ENCODE data around the gene TTN. TPM values are rescaled to one million over a fixed set of nuclear protein-coding genes. Genes with fewer than 3 reads are reported as not detected.

The TTN gene
- total RNA-seq, 3 donors from 2014 or later (not counting 1 experiment from before 2014, with no cell fraction given) = 2.5 to 4.2 (median 3.7) TPM

DNA sequence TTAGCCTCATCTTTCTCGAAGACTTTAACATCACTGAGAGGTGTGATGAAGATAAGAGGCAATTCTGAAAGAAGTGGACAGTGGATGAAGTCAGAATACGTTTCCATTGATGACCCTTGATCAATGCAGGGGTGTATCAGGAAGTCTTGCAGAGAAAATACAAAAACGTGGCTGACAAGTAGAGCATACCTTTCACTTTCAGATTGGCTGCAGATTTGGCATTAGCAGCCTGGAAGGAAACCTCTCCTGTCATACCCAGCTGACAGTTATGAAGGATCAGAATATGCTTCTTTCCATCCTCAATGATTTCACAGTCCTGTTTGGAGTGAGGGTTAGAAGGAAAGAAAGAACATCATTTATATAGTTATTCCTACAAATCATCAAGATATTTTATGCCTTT, 174.5 kb downstream of the TTN start:
- TF ChIP-seq, protein P1, sequence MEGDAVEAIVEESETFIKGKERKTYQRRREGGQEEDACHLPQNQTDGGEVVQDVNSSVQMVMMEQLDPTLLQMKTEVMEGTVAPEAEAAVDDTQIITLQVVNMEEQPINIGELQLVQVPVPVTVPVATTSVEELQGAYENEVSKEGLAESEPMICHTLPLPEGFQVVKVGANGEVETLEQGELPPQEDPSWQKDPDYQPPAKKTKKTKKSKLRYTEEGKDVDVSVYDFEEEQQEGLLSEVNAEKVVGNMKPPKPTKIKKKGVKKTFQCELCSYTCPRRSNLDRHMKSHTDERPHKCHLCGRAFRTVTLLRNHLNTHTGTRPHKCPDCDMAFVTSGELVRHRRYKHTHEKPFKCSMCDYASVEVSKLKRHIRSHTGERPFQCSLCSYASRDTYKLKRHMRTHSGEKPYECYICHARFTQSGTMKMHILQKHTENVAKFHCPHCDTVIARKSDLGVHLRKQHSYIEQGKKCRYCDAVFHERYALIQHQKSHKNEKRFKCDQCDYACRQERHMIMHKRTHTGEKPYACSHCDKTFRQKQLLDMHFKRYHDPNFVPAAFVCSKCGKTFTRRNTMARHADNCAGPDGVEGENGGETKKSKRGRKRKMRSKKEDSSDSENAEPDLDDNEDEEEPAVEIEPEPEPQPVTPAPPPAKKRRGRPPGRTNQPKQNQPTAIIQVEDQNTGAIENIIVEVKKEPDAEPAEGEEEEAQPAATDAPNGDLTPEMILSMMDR (IDR thresholded peaks at IDR 0.05) = no peak
- Histone ChIP-seq H3K36me3 (ENCODE audit: control insufficient read depth, insufficient read depth, low read length) (no peaks in the 10 kb centered on the region), H3K27me3 (ENCODE audit: control insufficient read depth, insufficient read depth, low read length) (no peaks in the 10 kb centered on the region), H3K4me1 (ENCODE audit: control insufficient read depth, insufficient read depth, low read length) (no peaks in the 10 kb centered on the region), H3K9me3 (ENCODE audit: control insufficient read depth, insufficient read depth, low read length) (no peaks in the 10 kb centered on the region), H3K4me3 (ENCODE audit: low read length) (no peak overlapping the region), H3K27ac (ENCODE audit: low read length) (no peak overlapping the region)
- ATAC-seq = no peak
- no peak for DNase-seq
- Mint-ChIP-seq H3K36me3 (no peaks in the 10 kb centered on the region), H3K4me3 (no peak overlapping the region), H3K9me3 (no peaks in the 10 kb centered on the region), H3K4me1 (no peaks in the 10 kb centered on the region), H3K27me3 (ENCODE audit: low read depth in 2 of 2) (peaks cover 0 to 3% of the 10 kb centered on the region in 2 donors), H3K27ac (no peak overlapping the region)
- 34% methylated on average over 2 of the region's 3 CpGs for WGBS (ENCODE audit: insufficient coverage)
- intact Hi-C loops (cut with micrococcal nuclease) = no loop called here

DNA sequence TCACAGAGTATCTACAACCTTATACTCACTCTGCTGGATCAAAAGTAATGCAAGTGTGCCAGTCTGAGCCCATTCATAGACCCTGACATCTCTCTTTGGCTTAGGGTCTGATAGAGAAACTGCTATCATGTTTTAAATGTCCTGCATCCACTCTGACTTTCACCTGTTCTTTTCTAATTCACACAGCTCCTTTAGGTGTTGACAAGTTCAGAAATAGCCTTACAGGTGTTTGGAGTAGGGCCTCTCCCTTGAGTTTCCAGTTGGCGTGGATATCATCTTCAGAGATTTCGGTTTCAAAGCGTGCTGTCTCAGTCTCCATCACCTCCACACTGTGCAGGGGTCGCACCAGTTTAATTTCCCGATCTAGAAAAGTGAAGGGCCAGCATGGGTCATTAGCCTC, 176.6 kb downstream of the TTN start:
- peaks cover 0 to 3% of the 10 kb centered on the region in 2 donors for H3K27me3 Mint-ChIP-seq (ENCODE audit: low read depth in 2 of 2)
- no peaks in the 10 kb centered on the region for H3K4me1 ChIP-seq (ENCODE audit: control insufficient read depth, insufficient read depth, low read length)
- 96% methylated on average over 5 of the region's 5 CpGs for WGBS (ENCODE audit: insufficient coverage)
- H3K4me3 ChIP-seq (ENCODE audit: low read length) = no peak overlapping the region
- no peak for DNase-seq
- ATAC-seq = no peak
- H3K27ac Mint-ChIP-seq = no peak overlapping the region
- H3K9me3 Mint-ChIP-seq = no peaks in the 10 kb centered on the region
- H3K36me3 ChIP-seq (ENCODE audit: control insufficient read depth, insufficient read depth, low read length) = no peaks in the 10 kb centered on the region
- no peak overlapping the region for H3K4me3 Mint-ChIP-seq
- no peaks in the 10 kb centered on the region for H3K27me3 ChIP-seq (ENCODE audit: control insufficient read depth, insufficient read depth, low read length)
- H3K4me1 Mint-ChIP-seq = no peaks in the 10 kb centered on the region
- H3K27ac ChIP-seq (ENCODE audit: low read length) = no peak overlapping the region
- intact Hi-C loops (cut with micrococcal nuclease) = no loop called here
- no peaks in the 10 kb centered on the region for H3K36me3 Mint-ChIP-seq
- H3K9me3 ChIP-seq (ENCODE audit: control insufficient read depth, insufficient read depth, low read length) = no peaks in the 10 kb centered on the region
- TF ChIP-seq, protein P1 (IDR thresholded peaks at IDR 0.05) = no peak

DNA sequence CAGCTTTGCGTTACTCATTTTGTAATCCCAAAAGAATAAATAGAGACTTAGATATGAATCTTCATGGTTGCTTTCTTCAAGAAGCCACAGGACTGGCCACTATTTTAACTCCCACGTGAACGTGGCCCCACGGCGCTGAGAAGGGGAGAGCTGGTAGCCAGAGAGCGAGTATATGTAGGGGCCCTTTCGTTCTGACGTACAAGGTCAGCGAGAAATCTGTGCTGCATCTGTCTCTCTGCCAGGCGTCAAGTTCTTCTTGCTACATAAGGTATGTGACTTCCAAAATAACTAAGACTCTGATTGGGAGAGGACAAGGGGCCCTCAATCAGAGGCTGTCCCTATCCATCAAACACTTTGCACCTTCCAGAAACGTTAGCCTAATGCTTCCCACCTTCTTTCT, 177.8 kb downstream of the TTN start:
- no peaks in the 10 kb centered on the region for H3K9me3 ChIP-seq (ENCODE audit: control insufficient read depth, insufficient read depth, low read length)
- Mint-ChIP-seq H3K4me3 (no peak overlapping the region), H3K4me1 (no peaks in the 10 kb centered on the region), H3K27ac (no peak overlapping the region), H3K36me3 (no peaks in the 10 kb centered on the region), H3K27me3 (ENCODE audit: low read depth in 2 of 2) (peaks cover 0 to 3% of the 10 kb centered on the region in 2 donors), H3K9me3 (no peaks in the 10 kb centered on the region)
- no peak overlapping the region for H3K4me3 ChIP-seq (ENCODE audit: low read length)
- WGBS (ENCODE audit: insufficient coverage) = 90% methylated on average over 10 of the region's 11 CpGs
- intact Hi-C loops (cut with micrococcal nuclease) = no loop called here
- ATAC-seq (no peak), DNase-seq (no peak)
- no peaks in the 10 kb centered on the region for H3K4me1 ChIP-seq (ENCODE audit: control insufficient read depth, insufficient read depth, low read length)
- TF ChIP-seq, protein P1 (IDR thresholded peaks at IDR 0.05) = no peak
- H3K36me3 ChIP-seq (ENCODE audit: control insufficient read depth, insufficient read depth, low read length) = no peaks in the 10 kb centered on the region
- no peak overlapping the region for H3K27ac ChIP-seq (ENCODE audit: low read length)
- no peaks in the 10 kb centered on the region for H3K27me3 ChIP-seq (ENCODE audit: control insufficient read depth, insufficient read depth, low read length)

DNA sequence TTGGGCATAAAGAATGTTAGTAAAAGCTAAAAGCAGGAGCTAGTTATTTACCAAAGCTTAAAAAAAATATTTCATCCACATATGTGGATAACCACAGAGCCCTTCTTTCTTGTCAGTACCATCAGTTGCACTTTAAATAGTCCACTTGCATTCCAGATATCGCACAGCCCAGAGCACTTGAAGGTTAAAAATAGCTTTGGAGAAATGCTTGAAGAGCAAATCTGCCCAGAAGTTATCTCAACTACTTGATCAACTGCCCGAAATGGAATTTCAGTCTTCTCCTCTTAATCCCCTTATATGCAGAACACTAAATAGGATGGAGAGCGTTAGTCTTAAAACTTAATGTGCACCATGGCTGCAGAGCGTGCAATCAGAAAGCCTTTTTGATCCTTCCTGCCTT, 178.6 kb downstream of the TTN start:
- Mint-ChIP-seq H3K27me3 (ENCODE audit: low read depth in 2 of 2) (peaks cover 0 to 3% of the 10 kb centered on the region in 2 donors), H3K4me3 (no peak overlapping the region), H3K36me3 (no peaks in the 10 kb centered on the region), H3K9me3 (no peaks in the 10 kb centered on the region), H3K27ac (no peak overlapping the region), H3K4me1 (no peaks in the 10 kb centered on the region)
- DNase-seq (no peak), ATAC-seq (no peak)
- TF ChIP-seq, protein P1 (IDR thresholded peaks at IDR 0.05) = no peak
- intact Hi-C loops (cut with micrococcal nuclease) = no loop called here
- H3K4me1 ChIP-seq (ENCODE audit: control insufficient read depth, insufficient read depth, low read length) = no peaks in the 10 kb centered on the region
- 98% methylated on average over 4 of the region's 4 CpGs for WGBS (ENCODE audit: insufficient coverage)
- H3K27me3 ChIP-seq (ENCODE audit: control insufficient read depth, insufficient read depth, low read length) = no peaks in the 10 kb centered on the region
- no peak overlapping the region for H3K27ac ChIP-seq (ENCODE audit: low read length)
- H3K4me3 ChIP-seq (ENCODE audit: low read length) = no peak overlapping the region
- no peaks in the 10 kb centered on the region for H3K9me3 ChIP-seq (ENCODE audit: control insufficient read depth, insufficient read depth, low read length)
- H3K36me3 ChIP-seq (ENCODE audit: control insufficient read depth, insufficient read depth, low read length) = no peaks in the 10 kb centered on the region
